ENCODE data around the gene XPO5.
"Not testable (repeated sequence)": the region's sequence is repeated elsewhere in the genome, so short reads cannot be mapped to it uniquely, and the experiment has no call there.

Gene XPO5

GRCh38 chr6:43516367-43516696, 59.5 kb downstream of the XPO5 start:
- no peak for DNase-seq

- no peak for DNase-seq
Observed at GRCh38 chr6:43515808-43516207, 60.0 kb downstream of the XPO5 start.

GRCh38 chr6:43511824-43512415, 63.9 kb downstream of the XPO5 start:
- DNase-seq, result no peak

- no peak for DNase-seq
Observed at GRCh38 chr6:43510827-43511163, 65.0 kb downstream of the XPO5 start.

- DNase-seq, result peak; percentile 86
Observed at GRCh38 chr6:43509984-43510826, 65.6 kb downstream of the XPO5 start, which contains the start of gene LRRC73. LRRC73 (minus strand) TSS chr6:43510346; CDS start chr6:43509785, 561 bp downstream.

GRCh38 chr6:43509142-43509983, 66.5 kb downstream of the XPO5 start:
- DNase-seq, result no peak

GRCh38 chr6:43508481-43509141, 67.2 kb downstream of the XPO5 start:
- no peak for DNase-seq

GRCh38 chr6:43506667-43507471, 69.0 kb downstream of the XPO5 start:
- peak; percentile 83 for DNase-seq

- no peak for DNase-seq
Observed at GRCh38 chr6:43506171-43506570, 69.7 kb downstream of the XPO5 start.

- no peak for DNase-seq
Observed at GRCh38 chr6:43505718-43506117, 70.1 kb downstream of the XPO5 start.

GRCh38 chr6:43504756-43505593, 70.9 kb downstream of the XPO5 start:
- no peak for DNase-seq

- no peak for DNase-seq
Observed at GRCh38 chr6:43503443-43503842, 72.4 kb downstream of the XPO5 start.

- no peak for DNase-seq
Observed at GRCh38 chr6:43502666-43503065, 73.2 kb downstream of the XPO5 start.

- DNase-seq, result no peak
Observed at GRCh38 chr6:43500921-43501320, 74.9 kb downstream of the XPO5 start.

GRCh38 chr6:43499028-43499815, 76.6 kb downstream of the XPO5 start:
- DNase-seq, result no peak

GRCh38 chr6:43498291-43498690, 77.5 kb downstream of the XPO5 start:
- DNase-seq, result not testable (repeated sequence)

- DNase-seq, result no peak
Observed at GRCh38 chr6:43497689-43498088, 78.1 kb downstream of the XPO5 start.

GRCh38 chr6:43497129-43497396, 78.8 kb downstream of the XPO5 start:
- no peak for DNase-seq

GRCh38 chr6:43496370-43497128, 79.3 kb downstream of the XPO5 start:
- DNase-seq, result peak; percentile 20

GRCh38 chr6:43495409-43495941, 80.4 kb downstream of the XPO5 start:
- DNase-seq, result no peak

All from stimulated activated CD4-positive, alpha-beta T cell treated with anti-CD3 and anti-CD28 coated beads, Interleukin-15, amount 100 ng/mL, for 24 hours (primary cell).